HG03575 (cell line): Measurements from ENCODE around the gene MAP3K4.

Source experiments
- ATAC-seq: cut with Tn5 transposase; IDR thresholded peaks from one replicate; pipeline ENCODE4 v1.9.1; 2021; ENCODE audit not compliant: unreplicated experiment, insufficient number of reproducible peaks, low FRiP score; ENCODE audit errors: extremely low read depth

The MAP3K4 gene

GRCh38 chr6:161061576-161061975 is 70.0 kb downstream of the MAP3K4 start:
- ATAC-seq, result no peak

- no peak for ATAC-seq
Observed at GRCh38 chr6:161064915-161065314, 73.3 kb downstream of the MAP3K4 start.

- ATAC-seq, result no peak
Observed at GRCh38 chr6:161066511-161066910, 74.9 kb downstream of the MAP3K4 start.

DNA sequence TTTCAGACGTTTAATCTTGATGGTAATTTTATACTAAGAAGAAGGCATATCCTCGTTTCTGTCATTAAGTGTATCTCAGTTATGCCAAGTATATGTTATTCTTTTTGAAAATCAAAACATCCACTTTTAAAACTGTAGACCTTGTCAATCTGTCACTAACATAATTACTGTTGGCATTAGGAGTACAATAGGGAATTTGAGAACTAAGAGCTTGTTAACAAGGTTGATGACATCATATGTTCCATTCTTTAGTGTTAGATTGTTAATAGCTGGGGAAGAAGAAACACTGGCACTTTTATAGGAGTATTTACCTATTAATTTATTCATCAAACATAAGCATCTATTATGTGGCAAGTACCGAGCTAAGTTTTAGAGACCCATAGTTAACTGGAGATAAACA is 76.2 kb downstream of the MAP3K4 start:
- no peak for ATAC-seq

- ATAC-seq, result no peak
Observed at GRCh38 chr6:161068321-161068741, 76.8 kb downstream of the MAP3K4 start.

DNA sequence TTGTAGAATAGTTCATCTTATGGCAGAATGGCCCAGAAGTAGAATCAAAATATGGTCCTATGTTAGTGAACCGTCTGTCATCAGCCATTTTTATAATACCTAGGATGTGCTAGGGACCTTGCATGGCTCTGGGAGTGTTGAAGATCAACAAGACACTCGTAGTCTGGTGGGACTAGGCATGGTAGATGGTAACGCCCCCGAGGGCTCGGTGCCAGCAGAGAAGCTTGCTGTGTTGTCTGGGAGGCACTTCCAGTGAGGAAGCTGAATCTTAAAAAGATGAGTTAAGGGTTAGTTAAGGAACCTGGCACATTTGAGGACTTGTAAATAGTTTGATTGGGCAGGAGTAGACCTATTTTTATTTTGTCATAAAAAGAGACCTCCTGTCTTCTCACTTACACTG is 82.4 kb downstream of the MAP3K4 start:
- ATAC-seq, result no peak

GRCh38 chr6:161074496-161075121 is 83.0 kb downstream of the MAP3K4 start:
- no peak for ATAC-seq

- ATAC-seq, result no peak
Observed at GRCh38 chr6:161076181-161076677, 84.7 kb downstream of the MAP3K4 start.

GRCh38 chr6:161079566-161080262 is 88.1 kb downstream of the MAP3K4 start:
- no peak for ATAC-seq

GRCh38 chr6:161080263-161080970 is 88.8 kb downstream of the MAP3K4 start:
- no peak for ATAC-seq

DNA sequence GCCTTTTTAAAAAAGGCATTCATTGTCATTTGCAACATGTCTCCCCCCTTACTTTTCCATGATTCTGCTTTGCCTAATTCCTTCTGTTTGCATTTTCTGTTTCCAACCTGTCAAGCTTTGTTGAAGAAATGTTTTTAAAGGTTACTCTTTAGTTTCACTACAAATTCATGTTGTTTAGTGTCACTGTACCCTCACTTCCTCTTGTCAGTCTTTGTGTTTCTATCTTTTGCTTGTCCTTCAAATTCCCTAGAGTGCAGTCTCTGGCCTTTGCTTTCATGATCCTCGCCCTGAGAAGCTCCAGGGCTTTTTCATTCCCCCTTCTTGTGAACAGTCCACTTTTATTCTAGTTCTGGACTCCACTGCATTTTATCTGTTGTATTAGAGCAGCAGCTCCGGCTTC is 90.6 kb downstream of the MAP3K4 start:
- no peak for ATAC-seq

GRCh38 chr6:161085246-161085645 is 93.7 kb downstream of the MAP3K4 start:
- ATAC-seq, result no peak

DNA sequence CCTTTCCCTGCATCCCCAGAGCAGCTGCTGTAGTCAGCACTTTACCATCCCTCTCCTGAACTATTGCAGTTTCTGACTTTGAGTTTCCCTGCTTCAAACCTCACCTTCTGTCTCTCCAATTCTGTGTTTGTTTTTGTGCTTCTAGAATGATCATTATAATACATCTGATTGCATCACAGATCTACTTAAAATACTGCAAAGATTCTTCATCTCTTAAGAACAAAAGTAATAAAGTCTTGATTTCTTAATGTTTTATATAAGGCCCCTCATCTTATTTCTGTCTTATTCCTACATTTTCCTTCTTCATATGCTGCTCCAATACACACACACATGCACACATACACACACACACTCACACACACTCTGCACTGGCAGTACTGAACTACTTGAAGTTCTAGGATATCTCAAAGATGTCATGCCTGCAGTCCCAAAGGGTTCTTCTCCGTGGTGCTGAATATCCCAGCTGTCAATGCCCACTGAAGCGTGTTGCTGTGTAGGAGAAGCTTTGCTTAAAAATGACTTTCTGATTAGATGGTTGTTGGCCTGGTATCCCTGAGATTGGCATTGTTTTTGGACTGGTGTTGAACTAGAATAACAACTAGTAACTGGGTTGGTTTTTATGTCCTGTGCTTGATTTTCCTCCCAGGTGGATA is 97.2 kb downstream of the MAP3K4 start:
- no peak for ATAC-seq

GRCh38 chr6:161091151-161091550 is 99.6 kb downstream of the MAP3K4 start:
- no peak for ATAC-seq

GRCh38 chr6:161091972-161092701 is 100.6 kb downstream of the MAP3K4 start:
- ATAC-seq, result no peak

DNA sequence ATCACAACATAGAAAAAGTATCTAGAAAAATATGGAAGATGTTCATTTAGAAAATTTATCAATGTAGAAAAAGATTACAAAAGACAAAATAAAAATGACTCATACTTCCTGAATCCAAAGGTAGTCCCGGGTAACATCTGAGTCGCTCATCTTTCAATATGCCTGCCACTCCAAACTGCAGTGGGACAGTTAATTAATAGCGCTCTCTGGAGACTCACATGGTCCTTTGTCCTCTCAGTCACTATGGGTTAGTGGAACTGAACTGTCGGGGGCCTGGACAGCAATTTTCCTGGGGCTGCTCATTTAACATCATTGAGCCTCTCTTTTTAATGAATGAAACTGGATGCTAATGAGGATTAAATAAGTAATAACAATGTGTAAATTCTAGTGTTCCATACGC is 103.4 kb downstream of the MAP3K4 start:
- ATAC-seq, result no peak

DNA sequence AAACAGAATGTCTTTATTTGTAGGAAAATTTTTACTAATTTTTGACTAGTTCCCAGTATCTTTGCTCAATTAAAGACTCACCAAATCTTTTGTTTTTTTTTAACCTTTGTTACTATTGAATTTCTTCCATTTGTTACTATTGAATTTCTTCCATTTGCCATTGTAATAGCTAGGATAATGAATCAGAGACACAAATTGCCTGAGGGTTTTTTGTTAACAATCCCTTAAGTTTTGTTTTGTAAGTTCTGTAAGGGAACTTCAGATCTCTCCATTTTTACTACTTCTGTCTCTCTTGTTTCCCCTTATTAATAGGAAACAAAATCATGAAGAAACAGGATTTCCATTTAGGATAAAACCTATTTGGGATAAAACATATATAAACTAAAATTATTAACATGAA is 104.3 kb downstream of the MAP3K4 start:
- ATAC-seq, result no peak

- ATAC-seq, result no peak
Observed at GRCh38 chr6:161100072-161100471, 108.5 kb downstream of the MAP3K4 start.

GRCh38 chr6:161101517-161101916 is 109.9 kb downstream of the MAP3K4 start:
- ATAC-seq, result no peak
